Thyroid gland (tissue), 4 donors: Measurements from ENCODE around the gene NECTIN2.

Experiments used
- CTCF ChIP-seq, 6 experiments: fragments of 200-600 bp in 3 of 6; fragments of 450-650 bp in 3 of 6; sonication (generic) in 3 of 6; IDR thresholded peaks; one replicate each; pipeline ENCODE4 v1.5.1; 2016 to 2019; ENCODE audit warnings: antibody characterized with exemption in 6 of 6, mild to moderate bottlenecking in 2 of 6, inconsistent platforms in 1 of 6, moderate library complexity in 1 of 6
- POLR2A ChIP-seq, 2 donors: fragments of 450-650 bp; IDR thresholded peaks; one replicate each; pipeline ENCODE4 v1.6.1; 2017; ENCODE audit warnings: antibody characterized with exemption in 2 of 2, mild to moderate bottlenecking in 2 of 2, moderate library complexity in 1 of 2

GRCh38 chr19:44925114-44925891 lies 79.2 kb downstream of the NECTIN2 start:
- TF ChIP-seq CTCF (IDR thresholded peaks at IDR 0.05), result no peak
- TF ChIP-seq POLR2A (IDR thresholded peaks at IDR 0.05), result no peak
